Measurements from ENCODE around the gene TMEM115. TPM values are rescaled to one million over a fixed set of nuclear protein-coding genes. Genes with fewer than 3 reads are reported as not detected.

The TMEM115 gene
- total and polyA plus RNA-seq, 9 of the 15 experiments (the other 6 are each of a cell fraction or from before 2014, with no cell fraction given), result 1.6 to 26.9 (median 14.1) TPM

- TF ChIP-seq RCOR1 (IDR thresholded peaks at IDR 0.05; ENCODE audit: borderline replicate concordance in 1 of 2, low read depth in 2 of 2, low read length in 2 of 2), result 0 out of 4 replicates have a peak, but pooled peaks of 1 of the 2 experiments have one; percentile 17
- TF ChIP-seq RB1 (IDR thresholded peaks at IDR 0.05; ENCODE audit: low read depth), result peak; percentile 52; the same call in 1 of the 2 replicates
Measured at GRCh38 chr3:50324351-50325112, 34.8 kb downstream of the TMEM115 start (continued).

- H3K4me2 ChIP-seq (ENCODE audit: insufficient read depth, low read length), result no peak overlapping the region
- H3K9me3 ChIP-seq (replicated peaks; ENCODE audit: control insufficient read depth, insufficient read depth, low read depth, low read length), result no peaks in the 10 kb centered on the region
- peaks cover 36% of the 10 kb centered on the region for H3K79me2 ChIP-seq (ENCODE audit: control insufficient read depth, insufficient read depth, low read length)
- no peaks in the 10 kb centered on the region for H4K20me1 ChIP-seq (replicated peaks; ENCODE audit: control insufficient read depth, insufficient read depth, low read length)
- peak overlapping the region; percentile 33; the same call in 1 of the 3 replicates for H3K27ac ChIP-seq (ENCODE audit: extremely low read depth, low read depth, low read length)
- H3K36me3 ChIP-seq (ENCODE audit: control insufficient read depth, insufficient read depth, low read length), result peaks cover 35% of the 10 kb centered on the region; the same call in 2 of the 3 replicates
- no peaks in the 10 kb centered on the region for H3K9me1 ChIP-seq (ENCODE audit: control insufficient read depth, insufficient read depth, low read length)
- TF ChIP-seq ID3 (CRISPR knock-in tag; IDR thresholded peaks at IDR 0.05), result no peak
- no peak for TF ChIP-seq ID3 (tag; IDR thresholded peaks at IDR 0.05)
- no peak for TF ChIP-seq SOX6 (IDR thresholded peaks at IDR 0.05)
- no peak for TF ChIP-seq RBM34 (IDR thresholded peaks at IDR 0.05; ENCODE audit: borderline replicate concordance, insufficient read depth, low read length)
- no peak for TF ChIP-seq CBX3 (IDR thresholded peaks at IDR 0.05; ENCODE audit: borderline replicate concordance in 1 of 2, low read length in 2 of 2)
- no peak for TF ChIP-seq KAT2B (IDR thresholded peaks at IDR 0.05; ENCODE audit: low read depth, low read length)
- no peak for TF ChIP-seq ZNF384 (IDR thresholded peaks at IDR 0.05; ENCODE audit: low read depth, low read length)
- TF ChIP-seq ZNF133 (CRISPR knock-in tag; IDR thresholded peaks at IDR 0.05), result no peak
- TF ChIP-seq HMG20A (CRISPR knock-in tag; conservative IDR thresholded peaks at IDR 0.05), result no peak
- no peak for TF ChIP-seq ZNF431 (CRISPR knock-in tag; IDR thresholded peaks at IDR 0.05)
- TF ChIP-seq ZMIZ1 (IDR thresholded peaks at IDR 0.05; ENCODE audit: low read depth in 2 of 2, low read length in 2 of 2), result no peak
- TF ChIP-seq ARID1B (IDR thresholded peaks at IDR 0.05), result no peak
- TF ChIP-seq SAP30 (IDR thresholded peaks at IDR 0.05; ENCODE audit: borderline replicate concordance, insufficient read depth, low read depth, low read length, poor library complexity, severe bottlenecking), result no peak
- no peak for TF ChIP-seq EP400 (IDR thresholded peaks at IDR 0.05)
- no peaks in the 10 kb centered on the region for H3K27me3 ChIP-seq (ENCODE audit: control insufficient read depth in 2 of 2, insufficient read depth in 2 of 2, low read length in 2 of 2)
- DNase-seq (ENCODE audit: extremely low read depth in 1 of 4, low spot score in 3 of 4), result no peak
- ChIA-PET CTCF (ENCODE audit: low intra/inter-chr PET ratio) (interaction anchor here (2.1 kb wide), 1 partner anchor 97 kb away, joined by 6 read pairs; no protein-coding TSS in a partner anchor), POLR2A (interaction anchor here (1.0 to 1.2 kb wide), 3 partner anchors 12 to 20 kb away, joined by 3 to 4 read pairs (median 3); partner anchors contain the start of gene HYAL1)
- intact Hi-C loops (cut with micrococcal nuclease), result loop anchor here (1.0 to 2.0 kb wide), 3 partner anchors 49 to 135 kb away; no protein-coding TSS in a partner anchor
- no peak for FAIRE-seq
- H3K4me1 ChIP-seq (replicated peaks in 1 of 2; ENCODE audit: control insufficient read depth in 2 of 2, insufficient read depth in 2 of 2, low read length in 2 of 2), result peaks cover 25 to 60% of the 10 kb centered on the region in 2 experiments; a peak in 4 of 5 replicates
- peak overlapping the region in 1 of 2 experiments; percentile 55; a peak in 1 of 4 replicates for H3K9ac ChIP-seq (ENCODE audit: insufficient read depth in 1 of 2, low read depth in 2 of 2, low read length in 2 of 2)
- H2AFZ ChIP-seq (ENCODE audit: low read depth, low read length), result no peak overlapping the region
- no TSS peak for BruUV-seq (replicated peaks)
- in situ Hi-C loops (cut with MboI), result no loop called here
- no peak overlapping the region for H3K4me3 ChIP-seq
- 80% methylated on average over 5 of the region's 5 CpGs for WGBS (ENCODE audit: insufficient coverage, low coverage, missing lambda C conversion rate)
- no peak for ATAC-seq
Measured at GRCh38 chr3:50323614-50324199, 35.6 kb downstream of the TMEM115 start.
